Smooth muscle cell of the brain vasculature (primary cell): ENCODE data around the gene EPHB2.
"Not testable (repeated sequence)": the region's sequence is repeated elsewhere in the genome, so short reads cannot be mapped to it uniquely, and the experiment has no call there.

Experiments
- DNase-seq: peaks from one replicate; pipeline ENCODE4 v3.0.0-alpha.2; 2012; ENCODE audit warnings: low read depth, low spot score

Gene EPHB2

GRCh38 chr1:22691031-22691753 is 19.4 kb upstream of the EPHB2 start:
- DNase-seq: no peak

- no peak for DNase-seq
These were observed 16.5 kb upstream of the EPHB2 start for GRCh38 chr1:22694172-22694571.

GRCh38 chr1:22696610-22697009 is 14.0 kb upstream of the EPHB2 start:
- no peak for DNase-seq

GRCh38 chr1:22697980-22698379 is 12.7 kb upstream of the EPHB2 start:
- DNase-seq: no peak

- no peak for DNase-seq
These were observed 10.7 kb upstream of the EPHB2 start for GRCh38 chr1:22699681-22700520.

GRCh38 chr1:22702296-22703085 is 8.1 kb upstream of the EPHB2 start:
- DNase-seq: no peak

GRCh38 chr1:22704440-22705067 is 6.1 kb upstream of the EPHB2 start:
- peak; percentile 59 for DNase-seq

GRCh38 chr1:22705586-22705985 is 5.1 kb upstream of the EPHB2 start:
- DNase-seq: no peak

GRCh38 chr1:22706100-22706499 is 4.5 kb upstream of the EPHB2 start:
- not testable (repeated sequence) for DNase-seq

- DNase-seq: no peak
These were observed 1.9 kb upstream of the EPHB2 start for GRCh38 chr1:22708777-22709176.

- no peak for DNase-seq
These were observed 1.4 kb upstream of the EPHB2 start for GRCh38 chr1:22709227-22709626.

GRCh38 chr1:22709891-22710700 is 543 bp upstream of the EPHB2 start:
- no peak for DNase-seq

GRCh38 chr1:22711071-22711470 is 432 bp downstream of the EPHB2 start:
- no peak for DNase-seq

GRCh38 chr1:22711591-22712501 is 1.2 kb downstream of the EPHB2 start:
- DNase-seq: no peak

- DNase-seq: no peak
These were observed 2.0 kb downstream of the EPHB2 start for GRCh38 chr1:22712502-22713271.

- no peak for DNase-seq
These were observed 3.8 kb downstream of the EPHB2 start for GRCh38 chr1:22714455-22714854.

- no peak for DNase-seq
These were observed 6.6 kb downstream of the EPHB2 start for GRCh38 chr1:22717037-22717760.

GRCh38 chr1:22721122-22721873 is 10.7 kb downstream of the EPHB2 start:
- no peak for DNase-seq
